ENCODE results near the gene PALM2AKAP2. TPM values are rescaled to one million over a fixed set of nuclear protein-coding genes. Genes with fewer than 3 reads are reported as not detected.

The PALM2AKAP2 gene
- polyA plus RNA-seq, 4 donors: 0.81 to 2.0 TPM; not detected in 2

GRCh38 chr9:109743696-109744095 is 36.3 kb upstream of the PALM2AKAP2 start:
- FAIRE-seq: no peak
- DNase-seq: no peak
- Histone ChIP-seq H3K4me1 (ENCODE audit: control insufficient read depth in 3 of 3, insufficient read depth in 2 of 3, low read depth in 1 of 3, low read length in 2 of 3) (no peaks in the 10 kb centered on the region), H3K36me3 (ENCODE audit: control insufficient read depth in 3 of 3, insufficient read depth in 2 of 3, low read depth in 1 of 3, low read length in 3 of 3) (no peaks in the 10 kb centered on the region), H3K27ac (ENCODE audit: low read depth in 1 of 3, low read length in 2 of 3) (no peak overlapping the region), H3K27me3 (ENCODE audit: control insufficient read depth in 3 of 3, insufficient read depth in 3 of 3, low read length in 3 of 3) (no peaks in the 10 kb centered on the region), H3K9me3 (ENCODE audit: control insufficient read depth in 2 of 2, insufficient read depth in 1 of 2, low read depth in 1 of 2, low read length in 1 of 2) (no peaks in the 10 kb centered on the region), H3K4me3 (ENCODE audit: low read depth in 1 of 3, low read length in 3 of 3) (no peak overlapping the region)
- 69 to 77% (median 72%) methylated on average over 2 of the region's 2 CpGs for WGBS, 3 donors

GRCh38 chr9:109745335-109746283 is 34.4 kb upstream of the PALM2AKAP2 start:
- Histone ChIP-seq H3K9me3 (ENCODE audit: control insufficient read depth in 2 of 2, insufficient read depth in 1 of 2, low read depth in 1 of 2, low read length in 1 of 2) (no peaks in the 10 kb centered on the region), H3K27ac (ENCODE audit: low read depth in 1 of 3, low read length in 2 of 3) (peak overlapping the region in 1 of 3 donors; percentile 38), H3K4me1 (ENCODE audit: control insufficient read depth in 3 of 3, insufficient read depth in 2 of 3, low read depth in 1 of 3, low read length in 2 of 3) (no peaks in the 10 kb centered on the region), H3K4me3 (ENCODE audit: low read depth in 1 of 3, low read length in 3 of 3) (no peak overlapping the region), H3K36me3 (ENCODE audit: control insufficient read depth in 3 of 3, insufficient read depth in 2 of 3, low read depth in 1 of 3, low read length in 3 of 3) (no peaks in the 10 kb centered on the region), H3K27me3 (ENCODE audit: control insufficient read depth in 3 of 3, insufficient read depth in 3 of 3, low read length in 3 of 3) (no peaks in the 10 kb centered on the region)
- no peak for FAIRE-seq
- WGBS, 3 donors: 16 to 27% (median 23%) methylated on average over 11 of the region's 11 CpGs
- peak in 1 of 2 donors; percentile 16 for DNase-seq

GRCh38 chr9:109751253-109751652 is 28.7 kb upstream of the PALM2AKAP2 start:
- DNase-seq: no peak
- Histone ChIP-seq H3K4me3 (ENCODE audit: low read depth in 1 of 3, low read length in 3 of 3) (no peak overlapping the region), H3K4me1 (ENCODE audit: control insufficient read depth in 3 of 3, insufficient read depth in 2 of 3, low read depth in 1 of 3, low read length in 2 of 3) (no peaks in the 10 kb centered on the region), H3K27me3 (ENCODE audit: control insufficient read depth in 3 of 3, insufficient read depth in 3 of 3, low read length in 3 of 3) (peaks cover 0 to 6% (median 0%) of the 10 kb centered on the region in 3 donors), H3K36me3 (ENCODE audit: control insufficient read depth in 3 of 3, insufficient read depth in 2 of 3, low read depth in 1 of 3, low read length in 3 of 3) (no peaks in the 10 kb centered on the region), H3K27ac (ENCODE audit: low read depth in 1 of 3, low read length in 2 of 3) (no peak overlapping the region), H3K9me3 (ENCODE audit: control insufficient read depth in 2 of 2, insufficient read depth in 1 of 2, low read depth in 1 of 2, low read length in 1 of 2) (no peaks in the 10 kb centered on the region)
- FAIRE-seq: no peak
- 44 to 65% (median 58%) methylated on average over 7 of the region's 7 CpGs for WGBS, 3 donors

- 76 to 93% (median 86%) methylated on average over 5 of the region's 5 CpGs for WGBS, 3 donors
- no peak for DNase-seq
- Histone ChIP-seq H3K27me3 (ENCODE audit: control insufficient read depth in 3 of 3, insufficient read depth in 3 of 3, low read length in 3 of 3) (peaks cover 0 to 6% (median 0%) of the 10 kb centered on the region in 3 donors), H3K4me3 (ENCODE audit: low read depth in 1 of 3, low read length in 3 of 3) (no peak overlapping the region), H3K9me3 (ENCODE audit: control insufficient read depth in 2 of 2, insufficient read depth in 1 of 2, low read depth in 1 of 2, low read length in 1 of 2) (no peaks in the 10 kb centered on the region), H3K27ac (ENCODE audit: low read depth in 1 of 3, low read length in 2 of 3) (no peak overlapping the region), H3K36me3 (ENCODE audit: control insufficient read depth in 3 of 3, insufficient read depth in 2 of 3, low read depth in 1 of 3, low read length in 3 of 3) (no peaks in the 10 kb centered on the region), H3K4me1 (ENCODE audit: control insufficient read depth in 3 of 3, insufficient read depth in 2 of 3, low read depth in 1 of 3, low read length in 2 of 3) (no peaks in the 10 kb centered on the region)
- FAIRE-seq: no peak
Measured at GRCh38 chr9:109753308-109753707, 26.7 kb upstream of the PALM2AKAP2 start.

DNA sequence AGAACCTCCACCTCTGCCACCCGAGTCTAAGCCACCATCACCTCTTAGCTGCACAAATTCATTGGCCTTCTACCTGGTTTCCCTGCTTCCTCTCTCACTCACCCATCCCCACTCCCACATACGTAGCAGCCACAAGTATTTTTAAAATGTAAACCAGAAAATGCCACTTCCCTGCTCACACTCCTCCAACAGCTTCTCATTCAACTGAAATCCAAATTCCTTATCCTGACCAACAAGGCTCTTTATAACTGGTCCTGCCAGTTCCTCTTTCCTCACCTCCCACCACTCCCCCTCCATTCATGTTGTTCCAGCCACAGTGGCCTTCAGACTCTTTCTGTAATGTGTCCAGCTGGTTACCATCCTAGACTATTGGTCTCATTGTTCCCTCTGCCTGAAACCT is 25.0 kb upstream of the PALM2AKAP2 start:
- 69 to 92% (median 74%) methylated on average over 2 of the region's 2 CpGs for whole genome bisulfite sequencing, 3 donors
- Histone ChIP-seq H3K4me1 (ENCODE audit: control insufficient read depth in 3 of 3, insufficient read depth in 2 of 3, low read depth in 1 of 3, low read length in 2 of 3) (peaks cover 0 to 2% (median 0%) of the 10 kb centered on the region in 3 donors), H3K4me3 (ENCODE audit: low read depth in 1 of 3, low read length in 3 of 3) (no peak overlapping the region), H3K27me3 (ENCODE audit: control insufficient read depth in 3 of 3, insufficient read depth in 3 of 3, low read length in 3 of 3) (peaks cover 0 to 6% (median 0%) of the 10 kb centered on the region in 3 donors), H3K27ac (ENCODE audit: low read depth in 1 of 3, low read length in 2 of 3) (no peak overlapping the region), H3K36me3 (ENCODE audit: control insufficient read depth in 3 of 3, insufficient read depth in 2 of 3, low read depth in 1 of 3, low read length in 3 of 3) (no peaks in the 10 kb centered on the region), H3K9me3 (ENCODE audit: control insufficient read depth in 2 of 2, insufficient read depth in 1 of 2, low read depth in 1 of 2, low read length in 1 of 2) (no peaks in the 10 kb centered on the region)
- no peak for FAIRE-seq
- no peak for DNase-seq

DNA sequence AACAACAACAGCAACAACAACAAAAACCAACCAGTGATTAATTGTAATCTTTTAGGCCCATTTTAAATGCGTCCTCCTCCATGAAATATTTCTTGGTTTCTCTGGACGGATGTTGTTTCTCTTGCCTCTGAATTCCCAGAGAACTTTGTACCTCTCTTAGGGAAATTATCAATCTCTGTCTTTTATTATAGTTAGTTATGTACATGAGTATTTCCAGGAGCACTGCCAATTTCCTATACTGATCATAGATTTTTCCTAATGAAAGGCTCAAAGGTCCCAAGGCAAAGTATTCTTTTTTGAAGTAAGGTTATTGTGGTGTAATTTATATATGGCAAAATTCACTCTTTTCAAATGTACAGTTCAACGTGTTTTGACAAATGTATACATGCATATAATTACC is 20.4 kb upstream of the PALM2AKAP2 start:
- Histone ChIP-seq H3K9me3 (ENCODE audit: control insufficient read depth in 2 of 2, insufficient read depth in 1 of 2, low read depth in 1 of 2, low read length in 1 of 2) (no peaks in the 10 kb centered on the region), H3K4me1 (ENCODE audit: control insufficient read depth in 3 of 3, insufficient read depth in 2 of 3, low read depth in 1 of 3, low read length in 2 of 3) (peaks cover 0 to 3% (median 0%) of the 10 kb centered on the region in 3 donors), H3K27me3 (ENCODE audit: control insufficient read depth in 3 of 3, insufficient read depth in 3 of 3, low read length in 3 of 3) (no peaks in the 10 kb centered on the region), H3K36me3 (ENCODE audit: control insufficient read depth in 3 of 3, insufficient read depth in 2 of 3, low read depth in 1 of 3, low read length in 3 of 3) (no peaks in the 10 kb centered on the region), H3K27ac (ENCODE audit: low read depth in 1 of 3, low read length in 2 of 3) (no peak overlapping the region), H3K4me3 (ENCODE audit: low read depth in 1 of 3, low read length in 3 of 3) (no peak overlapping the region)
- 12 to 45% (median 32%) methylated on average over 3 of the region's 3 CpGs for WGBS, 3 donors
- FAIRE-seq (peak; percentile 84), DNase-seq (peak; percentile 52 to 84)

GRCh38 chr9:109765278-109765677 is 14.7 kb upstream of the PALM2AKAP2 start:
- no peaks in the 10 kb centered on the region for H3K36me3 ChIP-seq (ENCODE audit: control insufficient read depth in 3 of 3, insufficient read depth in 2 of 3, low read depth in 1 of 3, low read length in 3 of 3)
- FAIRE-seq (no peak), DNase-seq (no peak)
- no peaks in the 10 kb centered on the region for H3K9me3 ChIP-seq (ENCODE audit: control insufficient read depth in 2 of 2, insufficient read depth in 1 of 2, low read depth in 1 of 2, low read length in 1 of 2)
- peaks cover 0 to 2% (median 0%) of the 10 kb centered on the region in 3 donors for H3K27me3 ChIP-seq (ENCODE audit: control insufficient read depth in 3 of 3, insufficient read depth in 3 of 3, low read length in 3 of 3)
- H3K4me3 ChIP-seq (ENCODE audit: low read depth in 1 of 3, low read length in 3 of 3): no peak overlapping the region
- no peaks in the 10 kb centered on the region for H3K4me1 ChIP-seq (ENCODE audit: control insufficient read depth in 3 of 3, insufficient read depth in 2 of 3, low read depth in 1 of 3, low read length in 2 of 3)
- 91 to 98% (median 92%) methylated on average over 2 of the region's 2 CpGs for WGBS, 3 donors
- H3K27ac ChIP-seq (ENCODE audit: low read depth in 1 of 3, low read length in 2 of 3): no peak overlapping the region

DNA sequence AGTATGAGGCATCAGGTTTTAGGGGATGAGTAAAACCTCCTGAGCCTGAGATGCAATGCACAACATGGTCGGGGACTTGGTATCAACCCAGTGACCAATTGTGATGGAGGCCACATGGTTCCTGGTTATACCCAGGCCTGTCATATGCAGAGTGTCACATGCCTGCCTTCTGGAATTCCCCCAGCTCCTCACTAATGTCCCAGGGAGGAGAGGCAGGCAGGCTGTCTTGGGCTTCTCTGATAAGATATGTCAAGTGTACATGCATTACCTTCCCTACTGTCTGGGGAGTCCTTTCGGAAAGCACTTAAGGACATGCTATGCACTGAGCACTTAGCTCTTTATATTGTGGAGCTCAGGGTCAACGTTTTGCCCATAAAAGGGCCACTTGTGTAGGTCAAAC is 14.2 kb upstream of the PALM2AKAP2 start:
- H3K27ac ChIP-seq (ENCODE audit: low read depth in 1 of 3, low read length in 2 of 3): no peak overlapping the region
- 62 to 70% (median 69%) methylated on average over 3 of the region's 3 CpGs for WGBS, 3 donors
- no peaks in the 10 kb centered on the region for H3K9me3 ChIP-seq (ENCODE audit: control insufficient read depth in 2 of 2, insufficient read depth in 1 of 2, low read depth in 1 of 2, low read length in 1 of 2)
- no peaks in the 10 kb centered on the region for H3K4me1 ChIP-seq (ENCODE audit: control insufficient read depth in 3 of 3, insufficient read depth in 2 of 3, low read depth in 1 of 3, low read length in 2 of 3)
- no peak overlapping the region for H3K4me3 ChIP-seq (ENCODE audit: low read depth in 1 of 3, low read length in 3 of 3)
- no peak for DNase-seq
- no peak for FAIRE-seq
- peaks cover 0 to 2% (median 0%) of the 10 kb centered on the region in 3 donors for H3K27me3 ChIP-seq (ENCODE audit: control insufficient read depth in 3 of 3, insufficient read depth in 3 of 3, low read length in 3 of 3)
- no peaks in the 10 kb centered on the region for H3K36me3 ChIP-seq (ENCODE audit: control insufficient read depth in 3 of 3, insufficient read depth in 2 of 3, low read depth in 1 of 3, low read length in 3 of 3)
